PFSK-1 (cell line): ENCODE data around the gene ATP8A1.

Experiments
- FOXP2 ChIP-seq: optimal IDR thresholded peaks from 2 replicates; pipeline ENCODE3; 2011; ENCODE audit warnings: borderline replicate concordance, control low read depth, inconsistent platforms; ENCODE audit not compliant: insufficient read depth; ENCODE audit errors: extremely low read length, extremely low read depth
- POLR2AphosphoS5 ChIP-seq: IDR thresholded peaks from 2 replicates; pipeline ENCODE4 v1.6.1; 2012; ENCODE audit warnings: low read depth, mild to moderate bottlenecking, control low read depth, low read length, moderate library complexity
- SIN3A ChIP-seq: IDR thresholded peaks from 2 replicates; pipeline ENCODE4 v1.6.1; 2012; ENCODE audit warnings: mild to moderate bottlenecking, low read length, moderate library complexity, borderline replicate concordance; ENCODE audit not compliant: insufficient read depth
- TAF1 ChIP-seq: IDR thresholded peaks from 2 replicates; pipeline ENCODE4 v1.6.1; 2012; ENCODE audit warnings: low read length, control low read depth, borderline replicate concordance; ENCODE audit not compliant: insufficient read depth
- TF ChIP-seq, protein P1 (sequence below), 2 experiments: IDR thresholded peaks; 2 replicates each; pipeline versions ENCODE4 v1.6.1 to v1.8.0; 2011 to 2012; ENCODE audit warnings: low read depth in 2 of 2, low read length in 2 of 2, control low read depth in 1 of 2, inconsistent platforms in 1 of 2, mild to moderate bottlenecking in 1 of 2, moderate library complexity in 1 of 2; ENCODE audit not compliant: insufficient read depth in 1 of 2

DNA sequence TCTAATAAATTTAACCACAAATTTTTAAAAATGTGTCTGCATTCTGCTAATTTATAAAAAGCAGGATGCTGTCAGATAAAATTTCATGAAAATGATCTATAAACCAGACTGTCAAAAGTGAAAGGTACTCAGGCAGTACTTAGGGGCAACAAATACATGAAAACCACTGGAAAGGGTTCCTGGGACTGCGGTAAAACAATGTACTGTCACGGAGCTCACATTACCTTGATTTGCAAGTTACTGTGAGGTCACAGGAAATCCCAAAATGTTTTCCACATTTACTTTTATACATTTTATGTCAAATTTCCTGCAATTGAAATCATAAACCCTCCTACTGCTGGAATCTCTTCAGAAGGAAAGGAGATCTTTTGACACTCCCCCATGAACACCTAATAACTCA is 214.3 kb downstream of the ATP8A1 start:
- no peak for TF ChIP-seq TAF1
- no peak for TF ChIP-seq POLR2AphosphoS5
- no peak for TF ChIP-seq SIN3A
- TF ChIP-seq, protein P1, sequence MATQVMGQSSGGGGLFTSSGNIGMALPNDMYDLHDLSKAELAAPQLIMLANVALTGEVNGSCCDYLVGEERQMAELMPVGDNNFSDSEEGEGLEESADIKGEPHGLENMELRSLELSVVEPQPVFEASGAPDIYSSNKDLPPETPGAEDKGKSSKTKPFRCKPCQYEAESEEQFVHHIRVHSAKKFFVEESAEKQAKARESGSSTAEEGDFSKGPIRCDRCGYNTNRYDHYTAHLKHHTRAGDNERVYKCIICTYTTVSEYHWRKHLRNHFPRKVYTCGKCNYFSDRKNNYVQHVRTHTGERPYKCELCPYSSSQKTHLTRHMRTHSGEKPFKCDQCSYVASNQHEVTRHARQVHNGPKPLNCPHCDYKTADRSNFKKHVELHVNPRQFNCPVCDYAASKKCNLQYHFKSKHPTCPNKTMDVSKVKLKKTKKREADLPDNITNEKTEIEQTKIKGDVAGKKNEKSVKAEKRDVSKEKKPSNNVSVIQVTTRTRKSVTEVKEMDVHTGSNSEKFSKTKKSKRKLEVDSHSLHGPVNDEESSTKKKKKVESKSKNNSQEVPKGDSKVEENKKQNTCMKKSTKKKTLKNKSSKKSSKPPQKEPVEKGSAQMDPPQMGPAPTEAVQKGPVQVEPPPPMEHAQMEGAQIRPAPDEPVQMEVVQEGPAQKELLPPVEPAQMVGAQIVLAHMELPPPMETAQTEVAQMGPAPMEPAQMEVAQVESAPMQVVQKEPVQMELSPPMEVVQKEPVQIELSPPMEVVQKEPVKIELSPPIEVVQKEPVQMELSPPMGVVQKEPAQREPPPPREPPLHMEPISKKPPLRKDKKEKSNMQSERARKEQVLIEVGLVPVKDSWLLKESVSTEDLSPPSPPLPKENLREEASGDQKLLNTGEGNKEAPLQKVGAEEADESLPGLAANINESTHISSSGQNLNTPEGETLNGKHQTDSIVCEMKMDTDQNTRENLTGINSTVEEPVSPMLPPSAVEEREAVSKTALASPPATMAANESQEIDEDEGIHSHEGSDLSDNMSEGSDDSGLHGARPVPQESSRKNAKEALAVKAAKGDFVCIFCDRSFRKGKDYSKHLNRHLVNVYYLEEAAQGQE (IDR thresholded peaks at IDR 0.05; ENCODE audit: insufficient read depth in 1 of 2, low read depth in 2 of 2, low read length in 2 of 2): no peak
- TF ChIP-seq FOXP2: no peak
